Caco-2 (cell line): ENCODE results near the gene POLR2L. TPM values are rescaled to one million over a fixed set of nuclear protein-coding genes. Genes with fewer than 3 reads are reported as not detected.

ENCODE experiments used
- BruUV-seq: library from RNA; stranded (reverse); fragments of 400-500 nt; replicated peaks from 2 replicates; lab custom pipeline; 2021; lab: Mats Ljungman, UMichigan
- CTCF ChIA-PET: fragments of 300-600 bp; sonication (Branson Sonifier 250); formaldehyde crosslinking; loops from one replicate; lab custom pipeline; 2022; ENCODE audit warnings: antibody characterized with exemption; lab: Charles Lee
- POLR2A ChIA-PET: fragments of 300-600 bp; sonication (Branson Sonifier 250); formaldehyde crosslinking; loops from one replicate; lab custom pipeline; 2022; ENCODE audit warnings: antibody characterized with exemption; lab: Charles Lee
- DNase-seq, 2 experiments: peaks; one replicate each; pipeline versions ENCODE4 v3.0.0 to v3.0.0-alpha.2; 2020 to 2022
- H3K27me3 ChIP-seq: replicated peaks from 2 replicates; pipeline ENCODE4 v1.6.0; 2011; ENCODE audit warnings: low read length; ENCODE audit not compliant: control insufficient read depth, insufficient read depth
- H3K36me3 ChIP-seq: 2 replicates; pipeline ENCODE4 v1.5.1; 2011; ENCODE audit warnings: low read length; ENCODE audit not compliant: control insufficient read depth, insufficient read depth
- H3K4me1 ChIP-seq: fragments of 250-450 bp; sonication (Bioruptor Pico); 2 replicates; pipeline ENCODE4 v1.5.1; 2020; ENCODE audit warnings: mild to moderate bottlenecking
- H3K4me3 ChIP-seq: 2 replicates; pipeline ENCODE4 v1.5.1; 2011; ENCODE audit warnings: low read depth, mild to moderate bottlenecking, control low read depth, low read length
- H3K9me3 ChIP-seq: fragments of 250-450 bp; sonication (Bioruptor Pico); 2 replicates; pipeline ENCODE4 v1.5.1; 2020; ENCODE audit warnings: mild to moderate bottlenecking, moderate library complexity
- H3K27ac Mint-ChIP-seq: one replicate; pipeline ENCODE4 v1.8.0; 2022; ENCODE audit warnings: mixed read lengths; ENCODE audit not compliant: unreplicated experiment
- H3K27me3 Mint-ChIP-seq: one replicate; pipeline ENCODE4 v1.8.0; 2022; ENCODE audit warnings: mixed read lengths; ENCODE audit not compliant: insufficient read depth, unreplicated experiment
- H3K36me3 Mint-ChIP-seq: one replicate; pipeline ENCODE4 v1.8.0; 2022; ENCODE audit warnings: mild to moderate bottlenecking, mixed read lengths; ENCODE audit not compliant: insufficient read depth, unreplicated experiment
- H3K4me1 Mint-ChIP-seq: one replicate; pipeline ENCODE4 v1.8.0; 2022; ENCODE audit warnings: low read depth, mixed read lengths; ENCODE audit not compliant: unreplicated experiment
- H3K4me3 Mint-ChIP-seq: one replicate; pipeline ENCODE4 v1.8.0; 2022; ENCODE audit warnings: mild to moderate bottlenecking, moderate library complexity, mixed read lengths; ENCODE audit not compliant: unreplicated experiment
- H3K9me3 Mint-ChIP-seq: one replicate; pipeline ENCODE4 v1.8.0; 2022; ENCODE audit warnings: mixed read lengths; ENCODE audit not compliant: unreplicated experiment
- CTCF ChIP-seq, 2 experiments: fragments of 200-600 bp in 1 of 2; IDR thresholded peaks; 1 replicate in 1 of 2; 2 replicates in 1 of 2; pipeline versions ENCODE4 v1.5.1 to v1.8.0; 2011 to 2022; ENCODE audit warnings: antibody characterized with exemption in 1 of 2, control low read depth in 1 of 2, inconsistent platforms in 1 of 2, low read depth in 1 of 2, low read length in 1 of 2, mild to moderate bottlenecking in 1 of 2, moderate library complexity in 1 of 2; ENCODE audit not compliant: insufficient read depth in 1 of 2, severe bottlenecking in 1 of 2, unreplicated experiment in 1 of 2
- intact Hi-C: fragments of 100-400 bp; cut with micrococcal nuclease; formaldehyde crosslinking; loops from one replicate; pipeline ENCODE4 v1.10.0; 2022; ENCODE audit not compliant: unreplicated experiment
- total RNA-seq: library from RNA; stranded (reverse); gene quantifications from 2 replicates; pipeline ENCODE4 v1.2.3, GENCODE V29; 2022

Gene POLR2L
- total RNA-seq, 1 experiment from 2014 or later, result 139 TPM

- peak overlapping the region; percentile 39 for H3K27ac Mint-ChIP-seq
- BruUV-seq, result TSS peak; percentile 58
Observed at GRCh38 chr11:819943-820649, 22.2 kb downstream of the POLR2L start.

GRCh38 chr11:819129-819931 is 23.0 kb downstream of the POLR2L start:
- peak; percentile 8 to 23 for TF ChIP-seq CTCF (IDR thresholded peaks at IDR 0.05; ENCODE audit: insufficient read depth in 1 of 2, low read depth in 1 of 2, low read length in 1 of 2, severe bottlenecking in 1 of 2, unreplicated experiment in 1 of 2)
- no peaks in the 10 kb centered on the region for H3K4me1 Mint-ChIP-seq
- H3K9me3 ChIP-seq, result no peaks in the 10 kb centered on the region
- peak overlapping the region; percentile 76 for H3K4me3 Mint-ChIP-seq
- BruUV-seq, result no TSS peak
- H3K36me3 Mint-ChIP-seq, result peaks cover 61% of the 10 kb centered on the region
- intact Hi-C loops, result loop anchor here (1.0 kb wide), 1 partner anchor 8 kb away; the partner anchor contains the start of gene CRACR2B
- no peaks in the 10 kb centered on the region for H3K27me3 Mint-ChIP-seq
- H3K27ac Mint-ChIP-seq, result peak overlapping the region; percentile 66
- DNase-seq, result peak; percentile 92 to 95
- CTCF ChIA-PET, result interaction anchor here (0.6 to 1.8 kb wide), 7 partner anchors 12 to 1319 kb away, joined by 3 to 10 read pairs (median 3); partner anchors contain the start of genes POLR2L and TSPAN4
- no peaks in the 10 kb centered on the region for H3K27me3 ChIP-seq
- no peaks in the 10 kb centered on the region for H3K9me3 Mint-ChIP-seq
- H3K36me3 ChIP-seq, result peaks cover 2% of the 10 kb centered on the region; the same call in 1 of the 2 replicates
- H3K4me1 ChIP-seq, result peaks cover 21% of the 10 kb centered on the region
- peak overlapping the region; percentile 86 for H3K4me3 ChIP-seq
- POLR2A ChIA-PET, result interaction anchor here (0.6 to 2.5 kb wide), 22 partner anchors 8 to 273 kb away, joined by 3 to 35 read pairs (median 4); partner anchors contain the start of genes CD151, CHID1, CRACR2B and GATD1

More at GRCh38 chr11:819943-820649, 22.2 kb downstream of the POLR2L start:
- intact Hi-C loops, result loop anchor here (1.0 kb wide), 1 partner anchor 7 kb away; the partner anchor contains the start of gene CRACR2B
- CTCF ChIA-PET, result interaction anchor here (0.6 to 1.8 kb wide), 6 partner anchors 11 to 1318 kb away, joined by 3 to 10 read pairs (median 3); partner anchors contain the start of genes POLR2L and TSPAN4
- Mint-ChIP-seq H3K36me3 (peaks cover 61% of the 10 kb centered on the region), H3K4me3 (peak overlapping the region; percentile 76), H3K27me3 (no peaks in the 10 kb centered on the region), H3K9me3 (no peaks in the 10 kb centered on the region), H3K4me1 (no peaks in the 10 kb centered on the region)
- no peaks in the 10 kb centered on the region for H3K27me3 ChIP-seq
- peak overlapping the region; percentile 86 for H3K4me3 ChIP-seq
- peak; percentile 92 for DNase-seq
- TF ChIP-seq CTCF (IDR thresholded peaks at IDR 0.05; ENCODE audit: insufficient read depth in 1 of 2, low read depth in 1 of 2, low read length in 1 of 2, severe bottlenecking in 1 of 2, unreplicated experiment in 1 of 2), result no peak
- no peaks in the 10 kb centered on the region for H3K9me3 ChIP-seq
- peaks cover 27% of the 10 kb centered on the region for H3K4me1 ChIP-seq
- H3K36me3 ChIP-seq, result peaks cover 2% of the 10 kb centered on the region
- POLR2A ChIA-PET, result interaction anchor here (0.6 to 2.5 kb wide), 11 partner anchors 8 to 271 kb away, joined by 3 to 35 read pairs (median 5); partner anchors contain the start of genes CD151, CHID1, CRACR2B and GATD1
